GM19238 (cell line): Measurements from ENCODE around the gene KLC3.
"Not testable (repeated sequence)": the region's sequence is repeated elsewhere in the genome, so short reads cannot be mapped to it uniquely, and the experiment has no call there.

Experiments
- DNase-seq: peaks from one replicate; pipeline ENCODE4 v3.0.0; 2011; ENCODE audit warnings: low spot score; ENCODE audit not compliant: insufficient read length

Gene KLC3

GRCh38 chr19:45315304-45315703 is 25.2 kb upstream of the KLC3 start:
- no peak for DNase-seq

- no peak for DNase-seq
Measured at GRCh38 chr19:45320997-45321775, 19.4 kb upstream of the KLC3 start.

GRCh38 chr19:45321848-45322247 is 18.7 kb upstream of the KLC3 start:
- DNase-seq, result no peak

- no peak for DNase-seq
Measured at GRCh38 chr19:45322311-45322710, 18.2 kb upstream of the KLC3 start.

- no peak for DNase-seq
Measured at GRCh38 chr19:45322744-45323281, 17.7 kb upstream of the KLC3 start, which contains the start of gene CKM. Gene CKM (minus strand): TSS chr19:45322875. CDS start chr19:45319713, 3,162 bp downstream.

GRCh38 chr19:45323671-45324081 is 16.9 kb upstream of the KLC3 start:
- DNase-seq, result no peak

- no peak for DNase-seq
Measured at GRCh38 chr19:45324349-45324907, 16.1 kb upstream of the KLC3 start.

GRCh38 chr19:45327404-45328143 is 13.0 kb upstream of the KLC3 start:
- DNase-seq, result no peak

GRCh38 chr19:45331411-45331810 is 9.1 kb upstream of the KLC3 start:
- DNase-seq, result no peak

- DNase-seq, result no peak
Measured at GRCh38 chr19:45333609-45334303, 6.8 kb upstream of the KLC3 start.

- not testable (repeated sequence) for DNase-seq
Measured at GRCh38 chr19:45334881-45335280, 5.7 kb upstream of the KLC3 start.

GRCh38 chr19:45336696-45337251 is 3.8 kb upstream of the KLC3 start:
- no peak for DNase-seq

GRCh38 chr19:45339629-45340028 is 921 bp upstream of the KLC3 start:
- no peak for DNase-seq

- DNase-seq, result no peak
Measured at GRCh38 chr19:45340899-45341453, 426 bp downstream of the KLC3 start.

GRCh38 chr19:45342911-45343310 is 2.4 kb downstream of the KLC3 start:
- DNase-seq, result no peak

- DNase-seq, result no peak
Measured at GRCh38 chr19:45344621-45345505, 4.3 kb downstream of the KLC3 start.

GRCh38 chr19:45345506-45345860 is 4.9 kb downstream of the KLC3 start:
- DNase-seq, result no peak

GRCh38 chr19:45346449-45346848 is 5.9 kb downstream of the KLC3 start:
- no peak for DNase-seq

- DNase-seq, result no peak
Measured at GRCh38 chr19:45347570-45348366, 7.2 kb downstream of the KLC3 start.
